HuH-7.5 (cell line): ENCODE results near the gene TFDP2.
"Not testable (repeated sequence)": the region's sequence is repeated elsewhere in the genome, so short reads cannot be mapped to it uniquely, and the experiment has no call there.

Source experiments
- DNase-seq: peaks from one replicate; pipeline ENCODE4 v3.0.0; 2011; ENCODE audit warnings: low spot score

Gene TFDP2

GRCh38 chr3:142019794-142020320 is 129.5 kb downstream of the TFDP2 start:
- DNase-seq, result no peak

- no peak for DNase-seq
Measured at GRCh38 chr3:142013993-142014392, 135.4 kb downstream of the TFDP2 start.

- DNase-seq, result no peak
Measured at GRCh38 chr3:142013326-142013980, 135.9 kb downstream of the TFDP2 start.

GRCh38 chr3:142009029-142009428 is 140.3 kb downstream of the TFDP2 start:
- no peak for DNase-seq

GRCh38 chr3:142007710-142008399 is 141.5 kb downstream of the TFDP2 start:
- no peak for DNase-seq

GRCh38 chr3:142004957-142005356 is 144.4 kb downstream of the TFDP2 start:
- not testable (repeated sequence) for DNase-seq

GRCh38 chr3:142004025-142004424 is 145.3 kb downstream of the TFDP2 start:
- no peak for DNase-seq

GRCh38 chr3:142003291-142003690 is 146.1 kb downstream of the TFDP2 start:
- DNase-seq, result no peak

GRCh38 chr3:142000325-142000870 is 148.9 kb downstream of the TFDP2 start:
- no peak for DNase-seq

GRCh38 chr3:141998669-141999290 is 150.6 kb downstream of the TFDP2 start:
- no peak for DNase-seq

GRCh38 chr3:141996437-141996836 is 152.9 kb downstream of the TFDP2 start:
- no peak for DNase-seq

- DNase-seq, result no peak
Measured at GRCh38 chr3:141994856-141995255, 154.5 kb downstream of the TFDP2 start.

GRCh38 chr3:141992512-141992911 is 156.8 kb downstream of the TFDP2 start:
- DNase-seq, result no peak

GRCh38 chr3:141986548-141987107 is 162.7 kb downstream of the TFDP2 start:
- DNase-seq, result no peak

GRCh38 chr3:141981084-141981483 is 168.3 kb downstream of the TFDP2 start:
- no peak for DNase-seq

- DNase-seq, result no peak
Measured at GRCh38 chr3:141979050-141979671, 170.2 kb downstream of the TFDP2 start.

- not testable (repeated sequence) for DNase-seq
Measured at GRCh38 chr3:141974777-141975176, 174.6 kb downstream of the TFDP2 start.

GRCh38 chr3:141972399-141972798 is 176.9 kb downstream of the TFDP2 start:
- no peak for DNase-seq

GRCh38 chr3:141971571-141971970 is 177.8 kb downstream of the TFDP2 start:
- no peak for DNase-seq

GRCh38 chr3:141969711-141970110 is 179.6 kb downstream of the TFDP2 start:
- no peak for DNase-seq

GRCh38 chr3:141965471-141965870 is 183.9 kb downstream of the TFDP2 start:
- DNase-seq, result no peak

- DNase-seq, result no peak
Measured at GRCh38 chr3:141963301-141963700, 186.0 kb downstream of the TFDP2 start.
